Neural progenitor cell (in vitro differentiated cells): Measurements from ENCODE around the gene ADAMTSL1.

ENCODE experiments used
- EZH2phosphoT487 ChIP-seq: fragments of 200-600 bp; sonication (generic); IDR thresholded peaks from 2 replicates; pipeline ENCODE4 v1.6.1; 2017; ENCODE audit warnings: antibody characterized with exemption
- TF ChIP-seq, protein P1 (sequence below): fragments of 200-600 bp; sonication (generic); IDR thresholded peaks from 2 replicates; pipeline ENCODE4 v1.5.1; 2017; ENCODE audit warnings: antibody characterized with exemption, mild to moderate bottlenecking

DNA sequence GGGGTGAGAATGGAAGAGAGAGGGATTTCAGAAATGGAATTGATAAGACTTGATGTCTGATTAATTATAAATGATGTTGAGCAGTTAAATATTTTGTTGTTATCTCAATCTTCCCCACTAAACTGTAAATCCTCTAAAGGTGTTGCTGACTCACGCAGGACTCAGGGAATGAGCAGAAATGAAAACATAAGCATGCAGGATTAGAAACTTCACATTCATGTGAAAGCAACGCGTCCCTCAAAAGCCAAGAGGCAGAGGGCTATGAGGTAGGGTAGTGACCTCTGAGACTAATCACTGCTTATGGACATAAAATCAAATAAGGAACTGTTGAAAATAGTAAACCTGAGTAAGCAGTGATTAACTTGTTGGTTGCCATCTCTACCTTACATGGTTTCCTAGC lies 21.1 kb downstream of the ADAMTSL1 start:
- TF ChIP-seq, protein P1, sequence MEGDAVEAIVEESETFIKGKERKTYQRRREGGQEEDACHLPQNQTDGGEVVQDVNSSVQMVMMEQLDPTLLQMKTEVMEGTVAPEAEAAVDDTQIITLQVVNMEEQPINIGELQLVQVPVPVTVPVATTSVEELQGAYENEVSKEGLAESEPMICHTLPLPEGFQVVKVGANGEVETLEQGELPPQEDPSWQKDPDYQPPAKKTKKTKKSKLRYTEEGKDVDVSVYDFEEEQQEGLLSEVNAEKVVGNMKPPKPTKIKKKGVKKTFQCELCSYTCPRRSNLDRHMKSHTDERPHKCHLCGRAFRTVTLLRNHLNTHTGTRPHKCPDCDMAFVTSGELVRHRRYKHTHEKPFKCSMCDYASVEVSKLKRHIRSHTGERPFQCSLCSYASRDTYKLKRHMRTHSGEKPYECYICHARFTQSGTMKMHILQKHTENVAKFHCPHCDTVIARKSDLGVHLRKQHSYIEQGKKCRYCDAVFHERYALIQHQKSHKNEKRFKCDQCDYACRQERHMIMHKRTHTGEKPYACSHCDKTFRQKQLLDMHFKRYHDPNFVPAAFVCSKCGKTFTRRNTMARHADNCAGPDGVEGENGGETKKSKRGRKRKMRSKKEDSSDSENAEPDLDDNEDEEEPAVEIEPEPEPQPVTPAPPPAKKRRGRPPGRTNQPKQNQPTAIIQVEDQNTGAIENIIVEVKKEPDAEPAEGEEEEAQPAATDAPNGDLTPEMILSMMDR, result no peak
- TF ChIP-seq EZH2phosphoT487, result no peak
